ENCODE results near the gene STAC3. TPM values are rescaled to one million over a fixed set of nuclear protein-coding genes. Genes with fewer than 3 reads are reported as not detected.
A peak's percentile ranks its signal among the peaks of the same experiment; 100 is the strongest.

The STAC3 gene
- total RNA-seq, 2 experiments from 2014 or later = 5.1 to 5.2 TPM

GRCh38 chr12:57268264-57268663 lies 17.3 kb upstream of the STAC3 start:
- Mint-ChIP-seq H3K4me3 (no peak overlapping the region), H3K36me3 (ENCODE audit: low read depth) (peaks cover 43% of the 10 kb centered on the region), H3K4me1 (peaks cover 3% of the 10 kb centered on the region), H3K27me3 (no peaks in the 10 kb centered on the region), H3K9me3 (no peaks in the 10 kb centered on the region), H3K27ac (no peak overlapping the region)
- no peak for DNase-seq
- POLR2A ChIA-PET = interaction anchor here (0.6 kb wide), 1 partner anchor 44 kb away, joined by 4 read pairs; no protein-coding TSS in a partner anchor
- CTCF ChIA-PET = interaction anchor here (0.6 to 1.0 kb wide), 2 partner anchors 9 to 191 kb away, joined by 3 read pairs; partner anchors contain the start of gene GLI1

DNA sequence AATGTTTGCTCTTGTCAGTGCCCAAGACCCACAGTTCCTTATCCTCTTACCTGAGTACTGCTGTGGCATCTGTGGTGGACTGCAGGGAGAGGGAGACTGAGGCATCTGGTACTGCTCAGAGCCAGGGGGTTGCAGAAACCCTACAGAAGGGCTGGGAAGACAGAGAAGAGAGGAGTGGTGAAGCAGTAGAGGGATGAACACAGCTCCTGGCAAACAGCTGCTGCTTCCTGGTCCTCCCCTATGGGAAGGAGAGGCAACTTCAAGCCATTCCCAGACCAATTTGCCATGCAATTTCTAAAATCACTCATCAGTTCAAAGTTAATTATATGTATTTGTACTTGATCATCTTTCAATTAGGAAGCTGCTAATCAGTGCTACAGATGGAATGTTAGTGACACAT lies 15.7 kb upstream of the STAC3 start:
- CTCF ChIA-PET = interaction anchor here (1.0 to 1.8 kb wide), 3 partner anchors 19 to 186 kb away, joined by 3 to 4 read pairs (median 3); no protein-coding TSS in a partner anchor
- H3K27ac Mint-ChIP-seq = no peak overlapping the region
- H3K4me3 Mint-ChIP-seq = no peak overlapping the region
- H3K27me3 Mint-ChIP-seq = no peaks in the 10 kb centered on the region
- H3K36me3 Mint-ChIP-seq (ENCODE audit: low read depth) = peaks cover 45% of the 10 kb centered on the region
- peaks cover 6% of the 10 kb centered on the region for H3K4me1 Mint-ChIP-seq
- H3K9me3 Mint-ChIP-seq = no peaks in the 10 kb centered on the region
- POLR2A ChIA-PET = no interaction called here
- DNase-seq = no peak

DNA sequence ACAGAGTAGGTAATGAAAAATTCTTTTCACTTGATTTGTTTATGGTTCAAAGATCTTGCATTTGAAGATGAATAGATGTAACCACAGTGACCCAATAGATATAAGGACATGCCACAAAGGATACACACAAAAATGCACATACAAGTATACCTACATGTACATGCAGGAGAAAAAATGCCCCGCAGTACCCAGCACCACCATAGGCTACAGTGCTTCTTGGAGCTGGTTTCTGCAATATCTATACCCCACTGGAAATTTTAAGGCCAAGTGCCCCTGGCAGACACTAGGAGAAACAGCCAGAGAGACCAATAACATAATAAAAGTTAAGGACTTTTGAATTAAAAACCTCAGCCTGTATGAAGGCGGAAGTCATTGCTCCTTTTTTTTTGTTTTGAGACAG lies 12.1 kb upstream of the STAC3 start:
- Mint-ChIP-seq H3K36me3 (ENCODE audit: low read depth) (peaks cover 34% of the 10 kb centered on the region), H3K4me1 (peaks cover 6% of the 10 kb centered on the region), H3K4me3 (no peak overlapping the region), H3K9me3 (no peaks in the 10 kb centered on the region), H3K27me3 (no peaks in the 10 kb centered on the region), H3K27ac (peak overlapping the region; percentile 66)
- no peak for DNase-seq
- CTCF ChIA-PET = interaction anchor here (0.7 to 2.4 kb wide), 4 partner anchors 19 to 189 kb away, joined by 3 to 11 read pairs (median 4); no protein-coding TSS in a partner anchor
- POLR2A ChIA-PET = interaction anchor here (0.8 kb wide), 1 partner anchor 486 kb away, joined by 6 read pairs; no protein-coding TSS in a partner anchor

- peaks cover 29% of the 10 kb centered on the region for H3K36me3 Mint-ChIP-seq (ENCODE audit: low read depth)
- DNase-seq = no peak
- H3K9me3 Mint-ChIP-seq = no peaks in the 10 kb centered on the region
- no peaks in the 10 kb centered on the region for H3K27me3 Mint-ChIP-seq
- H3K4me1 Mint-ChIP-seq = peaks cover 6% of the 10 kb centered on the region
- POLR2A ChIA-PET = interaction anchor here (0.8 kb wide), 1 partner anchor 487 kb away, joined by 6 read pairs; no protein-coding TSS in a partner anchor
- CTCF ChIA-PET = interaction anchor here (0.6 to 2.4 kb wide), 7 partner anchors 19 to 197 kb away, joined by 3 to 13 read pairs (median 5); partner anchors contain the start of gene INHBE
- H3K27ac Mint-ChIP-seq = no peak overlapping the region
- no peak overlapping the region for H3K4me3 Mint-ChIP-seq
Observed at GRCh38 chr12:57262126-57262822, 11.3 kb upstream of the STAC3 start.

- ChIA-PET POLR2A (no interaction called here), CTCF (interaction anchor here (0.6 to 2.3 kb wide), 8 partner anchors 9 to 197 kb away, joined by 3 to 13 read pairs (median 4); partner anchors contain the start of genes INHBE and STAC3)
- no peaks in the 10 kb centered on the region for H3K9me3 Mint-ChIP-seq
- no peaks in the 10 kb centered on the region for H3K27me3 Mint-ChIP-seq
- H3K4me3 Mint-ChIP-seq = no peak overlapping the region
- DNase-seq = no peak
- H3K4me1 Mint-ChIP-seq = peaks cover 6% of the 10 kb centered on the region
- peaks cover 25% of the 10 kb centered on the region for H3K36me3 Mint-ChIP-seq (ENCODE audit: low read depth)
- H3K27ac Mint-ChIP-seq = no peak overlapping the region
Observed at GRCh38 chr12:57261428-57261865, 10.5 kb upstream of the STAC3 start.

DNA sequence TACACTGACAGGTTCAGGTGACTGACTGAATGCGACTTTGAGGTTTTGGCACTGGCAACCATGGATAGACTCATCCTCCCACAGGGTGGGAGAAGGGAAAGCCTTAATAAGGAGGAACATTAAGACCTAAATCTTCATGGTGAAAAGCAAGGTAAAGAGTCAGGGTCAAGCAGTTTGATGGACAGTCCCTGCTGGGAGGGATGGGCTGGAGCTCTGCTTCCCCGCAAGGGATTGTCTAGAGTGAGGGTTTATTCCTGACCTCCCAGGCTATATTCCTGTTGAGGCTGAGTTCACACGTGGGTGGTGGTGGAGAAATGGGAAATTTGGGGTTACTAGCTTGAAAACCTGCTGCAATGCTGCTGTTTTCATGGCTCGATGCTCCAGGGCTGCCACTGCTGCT lies 9.4 kb upstream of the STAC3 start:
- POLR2A ChIA-PET = no interaction called here
- CTCF ChIA-PET = interaction anchor here (0.9 to 2.3 kb wide), 3 partner anchors 9 to 199 kb away, joined by 3 to 13 read pairs (median 6); partner anchors contain the start of gene STAC3
- Mint-ChIP-seq H3K4me3 (no peak overlapping the region), H3K9me3 (no peaks in the 10 kb centered on the region), H3K4me1 (peaks cover 6% of the 10 kb centered on the region), H3K27ac (no peak overlapping the region), H3K27me3 (no peaks in the 10 kb centered on the region), H3K36me3 (ENCODE audit: low read depth) (peaks cover 25% of the 10 kb centered on the region)
- no peak for DNase-seq

DNA sequence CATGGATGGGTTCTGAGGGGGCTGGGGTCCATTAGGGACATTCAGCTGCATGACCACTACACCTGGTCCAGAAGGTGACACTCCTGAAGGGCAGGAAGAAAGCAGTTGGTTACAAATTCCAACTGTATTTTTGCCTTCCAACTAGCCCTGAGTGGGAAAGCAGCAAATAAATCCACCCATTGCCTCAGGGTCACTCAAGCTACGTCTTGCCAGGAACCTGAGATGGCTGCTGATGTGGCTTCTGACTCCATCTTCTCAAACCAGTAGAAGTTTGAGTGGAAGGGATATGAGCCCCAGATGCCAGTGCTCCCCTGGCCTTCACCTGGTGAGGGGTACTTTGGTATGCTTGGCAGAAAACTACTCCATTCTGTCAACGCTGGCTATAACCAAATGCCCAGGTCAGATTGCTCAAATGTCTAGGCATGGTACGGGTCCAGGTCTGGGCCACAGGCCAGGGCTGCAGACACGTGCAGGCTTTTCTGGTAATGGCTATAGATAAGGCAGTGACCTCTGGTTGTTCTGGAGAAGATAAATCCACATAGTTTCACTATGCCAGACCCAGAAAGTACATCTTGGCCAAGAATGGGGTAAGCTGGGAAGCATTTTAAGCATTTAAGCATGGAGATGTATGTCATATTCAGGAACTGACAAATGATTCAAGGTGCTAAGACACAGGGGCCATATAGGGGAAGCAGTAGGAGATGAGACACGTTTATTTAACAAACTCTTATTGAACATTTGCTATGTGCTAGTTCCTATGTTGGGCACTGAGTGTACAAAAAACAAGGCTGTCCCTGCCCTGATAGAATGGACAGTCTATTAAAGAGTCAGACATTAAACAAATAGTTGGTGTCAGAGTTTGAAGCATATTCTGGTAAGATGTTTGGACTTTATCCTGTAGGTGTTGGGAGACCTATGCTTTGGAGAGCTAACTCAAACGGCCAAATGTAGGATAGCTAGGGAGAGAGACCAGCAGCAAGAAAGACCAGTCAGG lies 8.3 kb upstream of the STAC3 start:
- ChIA-PET CTCF (interaction anchor here (0.9 to 2.3 kb wide), 3 partner anchors 8 to 20 kb away, joined by 3 to 13 read pairs (median 5); partner anchors contain the start of gene STAC3), POLR2A (no interaction called here)
- H3K9me3 Mint-ChIP-seq = no peaks in the 10 kb centered on the region
- no peaks in the 10 kb centered on the region for H3K27me3 Mint-ChIP-seq
- peaks cover 6% of the 10 kb centered on the region for H3K4me1 Mint-ChIP-seq
- no peak for DNase-seq
- no peak overlapping the region for H3K4me3 Mint-ChIP-seq
- peaks cover 23% of the 10 kb centered on the region for H3K36me3 Mint-ChIP-seq (ENCODE audit: low read depth)
- H3K27ac Mint-ChIP-seq = no peak overlapping the region

DNA sequence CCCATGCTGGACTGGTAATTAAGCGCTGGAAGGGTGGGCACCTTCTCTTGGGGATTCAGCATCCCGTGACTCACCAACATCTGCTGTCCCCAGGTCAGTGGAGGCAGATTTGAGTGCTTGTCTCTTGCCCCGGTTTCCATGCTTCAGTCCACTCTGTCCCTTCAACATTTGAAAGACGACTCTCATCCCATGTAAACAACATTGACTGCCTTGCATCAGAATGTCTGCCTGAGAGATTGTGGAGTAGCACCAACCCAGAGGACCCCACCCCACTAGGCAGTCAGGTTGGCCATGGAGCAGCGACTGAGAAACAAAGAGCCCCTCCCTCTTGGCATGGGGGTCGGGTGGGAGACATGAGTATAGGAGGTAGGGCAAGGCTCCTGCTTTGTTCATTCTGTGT lies 4.9 kb upstream of the STAC3 start:
- no peaks in the 10 kb centered on the region for H3K4me1 Mint-ChIP-seq
- CTCF ChIA-PET = no interaction called here
- no peaks in the 10 kb centered on the region for H3K27me3 Mint-ChIP-seq
- no peak for DNase-seq
- H3K27ac Mint-ChIP-seq = no peak overlapping the region
- H3K4me3 Mint-ChIP-seq = no peak overlapping the region
- H3K9me3 Mint-ChIP-seq = no peaks in the 10 kb centered on the region
- POLR2A ChIA-PET = no interaction called here
- H3K36me3 Mint-ChIP-seq (ENCODE audit: low read depth) = peaks cover 15% of the 10 kb centered on the region

DNA sequence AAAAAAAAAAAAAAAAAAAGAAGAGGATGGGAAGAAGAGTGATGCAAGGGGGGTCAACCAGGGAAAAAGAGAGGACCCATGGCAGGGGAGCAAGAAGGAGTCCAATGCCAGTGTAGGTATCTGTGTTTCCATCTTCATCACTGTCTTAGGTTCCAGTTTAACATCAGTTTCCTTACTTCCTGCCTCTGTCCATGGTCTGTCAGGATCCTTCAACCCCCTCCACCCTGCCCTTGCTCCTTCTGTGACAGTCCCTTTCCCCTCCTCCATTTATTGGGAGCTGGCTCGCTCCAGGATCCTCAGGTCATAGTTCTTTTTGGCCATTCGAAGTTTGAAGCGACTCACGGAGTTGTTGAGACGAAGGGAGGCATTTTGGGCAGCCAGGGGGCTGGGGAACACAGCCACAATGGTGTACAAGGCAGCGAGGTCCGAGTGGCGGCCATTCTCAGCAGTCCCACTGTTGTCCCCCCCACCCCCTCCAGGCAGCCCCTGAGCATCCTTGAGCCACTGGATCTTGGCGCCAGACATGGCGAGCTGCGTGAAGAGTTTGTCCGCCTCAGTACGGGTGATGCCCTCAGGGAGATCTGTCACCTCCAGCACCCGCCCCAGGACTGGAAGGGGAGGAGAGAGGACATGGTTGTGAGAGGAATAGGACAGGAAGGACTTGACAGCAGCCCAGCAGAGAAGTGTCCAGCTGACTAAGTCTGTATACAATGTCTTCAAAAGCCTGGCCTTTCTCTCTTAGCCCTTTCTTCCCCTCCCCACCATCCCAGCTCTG lies 3.7 kb upstream of the STAC3 start:
- H3K36me3 Mint-ChIP-seq (ENCODE audit: low read depth) = peaks cover 7% of the 10 kb centered on the region
- ChIA-PET CTCF (no interaction called here), POLR2A (no interaction called here)
- H3K27me3 Mint-ChIP-seq = no peaks in the 10 kb centered on the region
- no peak overlapping the region for H3K4me3 Mint-ChIP-seq
- DNase-seq = no peak
- H3K4me1 Mint-ChIP-seq = no peaks in the 10 kb centered on the region
- H3K9me3 Mint-ChIP-seq = no peaks in the 10 kb centered on the region
- H3K27ac Mint-ChIP-seq = no peak overlapping the region

- POLR2A ChIA-PET = no interaction called here
Observed at GRCh38 chr12:57250541-57250940, 446 bp downstream of the STAC3 start.

DNA sequence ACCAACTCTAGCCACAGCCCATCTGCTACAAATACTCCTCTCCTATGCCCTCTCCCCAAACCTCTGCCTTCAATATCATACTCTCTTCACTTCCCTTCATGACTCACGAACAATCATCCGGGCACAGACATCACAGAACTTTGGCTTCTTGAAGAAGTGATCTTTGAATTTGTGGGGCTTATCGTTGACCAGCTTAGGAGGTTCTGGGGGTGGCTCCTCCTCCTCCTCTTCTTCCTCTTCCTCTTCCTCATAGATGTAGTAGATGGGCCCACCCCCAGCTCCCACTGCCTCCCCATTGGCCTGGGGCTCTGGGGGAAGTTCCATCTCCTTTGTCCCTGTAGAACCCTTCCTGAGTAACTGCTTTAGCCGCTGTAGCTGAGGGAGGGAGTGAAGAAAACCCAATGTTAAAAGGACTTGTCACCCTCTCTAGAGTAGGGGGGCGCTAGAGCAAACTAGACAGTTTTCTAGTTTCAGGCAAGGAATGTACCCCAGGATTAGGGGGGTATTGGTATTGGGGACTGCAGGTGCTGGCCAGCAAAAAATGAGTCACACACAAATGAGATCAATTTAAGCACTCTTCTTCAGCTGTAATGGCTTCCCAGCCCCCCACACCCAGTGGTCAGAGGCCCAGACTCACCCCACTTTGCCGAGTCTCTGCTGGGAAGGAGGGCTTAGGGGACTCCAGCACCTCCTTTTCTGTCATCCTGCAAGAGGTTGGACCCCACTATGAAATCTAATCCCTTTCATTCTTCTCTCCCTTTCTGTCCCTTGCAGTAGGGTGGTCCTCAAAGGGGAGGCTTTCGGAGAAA lies 1.8 kb downstream of the STAC3 start:
- DNase-seq = no peak
- H3K27me3 Mint-ChIP-seq = no peaks in the 10 kb centered on the region
- peaks cover 2% of the 10 kb centered on the region for H3K36me3 Mint-ChIP-seq (ENCODE audit: low read depth)
- no peaks in the 10 kb centered on the region for H3K9me3 Mint-ChIP-seq
- ChIA-PET CTCF (interaction anchor here (0.6 to 18.3 kb wide), 6 partner anchors 10 to 1801 kb away, joined by 3 to 332 read pairs (median 4); partner anchors contain the start of genes GLI1 and SHMT2), POLR2A (no interaction called here)
- H3K4me1 Mint-ChIP-seq = peaks cover 9% of the 10 kb centered on the region
- peak overlapping the region; percentile 18 for H3K4me3 Mint-ChIP-seq
- H3K27ac Mint-ChIP-seq = peak overlapping the region; percentile 5

More at GRCh38 chr12:57250541-57250940, 446 bp downstream of the STAC3 start:
- H3K36me3 Mint-ChIP-seq (ENCODE audit: low read depth) = peaks cover 4% of the 10 kb centered on the region
- DNase-seq = no peak
- H3K4me1 Mint-ChIP-seq = peaks cover 8% of the 10 kb centered on the region
- H3K27ac Mint-ChIP-seq = no peak overlapping the region
- CTCF ChIA-PET = interaction anchor here (0.5 to 18.3 kb wide), 7 partner anchors 8 to 593 kb away, joined by 3 to 332 read pairs (median 4); partner anchors contain the start of gene SHMT2
- H3K27me3 Mint-ChIP-seq = no peaks in the 10 kb centered on the region
- no peak overlapping the region for H3K4me3 Mint-ChIP-seq
- H3K9me3 Mint-ChIP-seq = no peaks in the 10 kb centered on the region

All from activated CD4-positive, alpha-beta T cell treated with anti-CD3 and anti-CD28 coated beads, Interleukin-2, amount 10 ng/mL, durations not matched to agents 7 days and 5 days (primary cell).